NOMO-1 treated with dmso at 0.1 percent for 144 hours (cell line): ENCODE measurements around the gene NT5DC1.

Experiments used
- DNase-seq: peaks from one replicate; lab custom pipeline; 2025; ENCODE audit not compliant: unreplicated experiment; lab: John Stamatoyannopoulos, UW

NT5DC1 gene

DNA sequence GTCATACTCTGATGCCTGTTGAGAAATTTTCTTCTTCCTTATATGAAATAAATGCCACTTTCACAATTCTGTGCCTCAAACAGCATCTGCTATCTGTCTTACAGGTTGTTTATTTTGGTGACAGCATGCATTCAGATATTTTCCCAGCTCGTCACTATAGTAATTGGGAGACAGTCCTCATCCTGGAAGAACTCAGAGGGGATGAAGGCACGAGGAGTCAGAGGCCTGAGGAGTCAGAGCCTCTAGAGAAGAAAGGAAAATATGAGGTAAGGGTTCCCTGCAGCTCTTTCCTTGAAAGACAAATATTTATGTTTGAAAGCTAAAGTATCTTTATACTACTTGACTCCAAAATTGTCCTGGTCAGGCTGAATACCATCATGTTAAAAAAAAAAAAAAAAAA lies 137.4 kb downstream of the NT5DC1 start:
- no peak for DNase-seq

GRCh38 chr6:116239256-116239655 lies 138.6 kb downstream of the NT5DC1 start:
- DNase-seq: no peak

DNA sequence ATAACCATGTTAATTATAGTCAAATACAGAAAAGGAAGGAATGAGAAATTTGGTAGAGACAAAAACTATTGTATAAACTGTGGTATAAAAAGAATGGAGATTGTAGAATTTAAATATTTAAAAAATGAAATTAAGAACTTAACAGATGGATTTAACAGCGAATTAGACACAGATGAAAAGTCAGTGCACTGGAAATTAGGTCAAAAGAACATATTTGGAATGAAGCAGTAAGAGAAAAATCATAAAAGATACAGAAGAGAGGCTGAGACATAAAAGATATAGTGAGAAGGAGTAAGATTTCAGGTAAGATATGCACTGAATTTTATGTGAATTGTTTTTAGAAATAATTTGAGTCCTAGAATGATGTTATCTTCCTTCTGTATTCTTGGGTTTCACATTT lies 139.2 kb downstream of the NT5DC1 start:
- no peak for DNase-seq

DNA sequence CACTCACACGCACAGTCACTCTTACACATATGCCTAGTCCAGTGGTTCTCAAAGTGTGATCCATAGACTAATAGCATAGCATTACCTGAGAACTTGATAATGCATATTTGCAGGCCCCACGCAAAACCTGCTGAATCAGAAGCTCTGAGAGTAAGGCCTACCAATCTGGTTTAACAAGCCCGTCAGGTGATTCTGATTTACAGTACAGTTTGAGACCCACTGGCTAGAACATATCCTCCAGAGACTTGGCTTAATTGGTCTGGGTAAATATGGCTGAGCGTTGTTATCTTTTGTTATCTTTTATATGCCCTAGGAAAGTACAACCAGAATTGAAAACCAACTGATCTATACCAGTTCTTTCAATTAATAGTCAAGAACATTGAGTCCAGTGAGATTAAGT lies 143.6 kb downstream of the NT5DC1 start:
- DNase-seq: no peak

- no peak for DNase-seq
These were observed 145.4 kb downstream of the NT5DC1 start for GRCh38 chr6:116246089-116246488.

DNA sequence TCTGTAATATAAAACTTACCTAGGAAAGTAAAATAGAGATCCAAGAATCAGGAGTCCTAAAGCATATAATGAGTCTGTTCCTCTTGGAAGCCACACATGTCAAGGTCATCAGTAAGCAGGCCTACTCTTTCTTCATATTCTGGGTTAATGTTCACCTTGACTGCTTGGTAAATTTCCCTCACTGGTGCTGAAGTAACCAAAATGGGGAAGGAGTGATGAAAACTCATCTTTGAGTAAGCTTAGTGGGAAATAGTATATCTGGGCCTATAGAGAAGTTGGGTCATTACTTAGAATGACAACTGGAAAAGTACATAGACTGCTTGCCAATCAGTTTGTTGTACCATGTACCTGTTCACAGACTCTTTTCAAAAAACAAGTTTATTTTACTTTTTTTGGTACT lies 146.6 kb downstream of the NT5DC1 start:
- no peak for DNase-seq

DNA sequence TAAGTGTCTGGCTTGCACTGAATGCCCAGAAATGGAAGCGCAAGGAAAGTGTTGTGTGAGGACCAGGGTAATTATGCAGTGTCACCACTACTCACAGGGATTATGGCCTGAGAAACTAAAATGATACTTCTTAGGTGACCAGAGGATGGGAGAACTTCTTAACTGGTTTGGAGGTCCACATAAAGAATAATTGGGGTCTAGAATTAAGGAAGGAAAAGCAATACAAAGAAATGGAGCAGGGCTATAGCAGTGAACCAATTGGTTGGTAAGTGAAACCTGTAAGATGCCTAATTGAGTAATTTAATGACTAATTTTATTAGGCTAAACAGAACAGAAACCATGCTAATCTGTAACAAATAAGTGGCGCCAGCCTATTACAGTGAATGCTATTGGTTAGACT lies 147.9 kb downstream of the NT5DC1 start:
- DNase-seq: no peak

- DNase-seq: no peak
These were observed 151.1 kb downstream of the NT5DC1 start for GRCh38 chr6:116251568-116252384.

GRCh38 chr6:116253188-116253504 lies 152.5 kb downstream of the NT5DC1 start:
- no peak for DNase-seq

DNA sequence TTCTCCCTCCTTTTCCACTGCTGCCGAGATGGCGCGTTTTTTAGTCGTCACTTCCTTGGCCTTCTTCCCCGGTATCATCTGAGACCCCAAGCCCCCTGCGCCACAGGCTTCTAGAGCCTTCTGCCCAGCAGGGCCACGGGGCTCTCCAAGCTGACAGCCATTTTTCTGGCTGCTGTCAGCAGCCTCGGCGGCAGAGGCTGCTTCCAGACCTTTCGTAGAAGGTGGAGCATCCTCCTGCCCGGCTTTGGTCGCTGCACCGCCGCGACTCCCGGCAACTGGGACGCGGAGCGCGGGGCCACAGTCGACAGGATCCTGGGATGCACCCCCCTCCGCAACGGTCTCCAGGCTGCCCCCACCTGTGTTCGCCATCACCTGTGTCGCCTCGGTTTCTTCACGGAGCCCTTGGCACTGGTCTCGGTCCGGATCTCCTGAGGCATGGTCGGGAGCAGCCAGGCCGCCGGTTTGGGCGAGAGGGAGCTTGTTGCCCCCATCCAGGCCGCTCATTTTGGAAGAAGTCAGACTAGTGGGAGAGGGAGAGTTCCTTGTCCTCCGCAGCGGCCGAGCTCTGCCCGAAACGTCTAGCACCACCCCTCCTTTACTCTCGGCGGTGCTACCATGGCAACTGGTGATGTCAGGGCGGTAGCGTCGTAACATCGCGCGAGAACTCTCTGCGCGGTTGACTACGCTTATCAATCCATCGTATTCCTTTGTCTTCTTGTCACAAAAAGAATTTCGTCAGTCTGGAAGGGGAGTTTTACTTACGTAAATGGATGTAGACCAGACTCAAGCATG lies 153.0 kb downstream of the NT5DC1 start, which contains the start of gene TSPYL4:
TSS of gene TSPYL4 (minus strand) at position 571 of the 792 bp plus-strand sequence. CDS start at position 504, 67 bp downstream.
- DNase-seq: peak; percentile 84

- DNase-seq: no peak
These were observed 153.8 kb downstream of the NT5DC1 start for GRCh38 chr6:116254297-116255056.

- no peak for DNase-seq
These were observed 154.7 kb downstream of the NT5DC1 start for GRCh38 chr6:116255246-116255800.

DNA sequence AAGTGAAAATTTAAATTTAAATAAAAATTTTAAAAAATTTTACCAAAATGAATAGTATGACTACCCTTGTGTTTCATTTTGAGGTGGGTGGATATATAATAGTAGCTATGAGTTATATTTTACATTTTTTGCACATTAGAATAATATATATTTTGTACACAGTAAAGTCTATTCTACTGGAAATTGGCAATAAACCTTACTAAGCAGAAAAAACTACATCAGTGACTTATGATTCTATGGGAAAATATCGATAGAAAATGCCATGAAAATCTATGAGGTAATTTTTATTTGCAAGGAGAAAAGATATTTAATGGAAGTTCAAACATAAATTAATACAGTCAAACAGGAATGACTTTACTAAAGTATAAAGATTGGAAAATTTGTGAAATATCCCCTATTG lies 156.0 kb downstream of the NT5DC1 start:
- DNase-seq: no peak

GRCh38 chr6:116258520-116258919 lies 157.9 kb downstream of the NT5DC1 start:
- no peak for DNase-seq

GRCh38 chr6:116263353-116263752 lies 162.7 kb downstream of the NT5DC1 start:
- DNase-seq: no peak

DNA sequence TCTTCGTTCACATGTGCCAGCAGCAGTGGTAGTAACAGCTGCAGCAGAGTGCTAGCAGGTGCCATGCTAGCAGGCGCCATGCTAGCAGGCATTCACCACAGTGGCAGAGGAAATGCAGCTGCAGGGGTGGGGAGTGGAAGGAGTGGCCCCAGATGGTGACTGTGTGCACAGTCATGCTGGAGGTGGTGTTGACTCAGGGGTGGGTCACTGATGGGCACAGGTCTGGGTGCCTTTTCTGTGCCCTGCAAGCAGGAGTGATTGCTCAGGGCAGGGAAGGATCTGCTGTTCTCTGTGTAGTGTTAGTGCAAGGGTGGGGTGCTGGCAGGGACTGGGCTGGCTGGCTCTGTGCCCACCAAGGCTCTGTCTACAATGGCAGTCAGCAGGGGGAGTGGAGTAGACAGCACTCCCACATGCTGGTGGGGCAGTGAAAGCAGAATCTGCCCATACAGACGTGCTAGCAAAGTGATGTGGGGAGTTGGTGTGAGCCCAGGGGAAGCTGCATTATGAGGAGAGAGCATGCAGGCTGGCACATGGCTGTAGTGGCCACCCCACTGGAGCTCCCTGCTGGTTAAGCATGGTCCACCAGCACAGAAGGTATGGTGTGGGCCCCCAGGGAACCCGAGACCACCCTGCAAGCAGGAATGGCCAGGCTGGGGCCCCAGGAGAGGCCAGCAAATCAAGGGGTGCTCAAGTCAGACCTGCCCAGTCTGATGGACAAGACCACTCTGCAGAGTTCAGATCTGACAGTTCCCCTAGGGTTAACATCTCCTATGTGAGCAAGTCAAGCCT lies 164.6 kb downstream of the NT5DC1 start:
- no peak for DNase-seq

GRCh38 chr6:116266803-116267202 lies 166.2 kb downstream of the NT5DC1 start:
- no peak for DNase-seq

- DNase-seq: no peak
These were observed 167.4 kb downstream of the NT5DC1 start for GRCh38 chr6:116267836-116268588.

- DNase-seq: peak; percentile 53
These were observed 168.1 kb downstream of the NT5DC1 start for GRCh38 chr6:116268589-116269293.
